ENCODE results near the gene C8G.

Gene C8G

DNA sequence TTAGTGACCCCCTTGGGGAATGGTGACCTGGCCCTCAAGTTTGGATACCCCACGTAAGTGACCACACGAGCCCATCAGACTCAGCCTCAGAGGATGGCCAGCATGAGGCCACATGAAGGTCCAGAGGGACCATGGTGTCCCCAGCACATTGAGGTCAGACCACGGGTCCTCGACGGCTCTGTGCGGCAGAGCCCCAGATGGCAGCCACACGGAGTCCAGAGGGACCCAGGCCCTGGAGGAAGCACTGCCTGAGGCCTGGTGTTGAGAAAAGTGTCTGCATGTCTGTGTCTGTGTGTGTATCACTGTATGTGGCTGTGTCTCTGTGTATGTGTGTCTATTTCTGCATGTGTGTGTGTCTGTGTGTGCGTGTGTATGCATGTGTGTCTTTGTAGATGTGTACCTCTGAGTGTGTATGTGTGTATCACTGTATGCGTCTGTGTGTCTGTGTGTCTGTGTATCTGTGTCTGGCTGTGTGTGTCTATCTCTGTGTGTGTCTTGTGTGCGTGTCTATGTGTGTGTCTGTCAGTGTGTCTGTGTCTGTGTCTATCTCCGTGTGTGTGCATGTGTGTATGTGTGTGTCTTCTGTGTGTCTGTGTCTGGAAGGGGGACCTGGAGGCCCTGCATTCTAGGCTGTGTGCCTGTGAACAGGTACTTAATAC is 38.7 kb downstream of the C8G start:
- no peak overlapping the region for H3K4me3 ChIP-seq (replicated peaks; ENCODE audit: low read depth, low read length)
- H3K36me3 ChIP-seq (ENCODE audit: control insufficient read depth, insufficient read depth, low read length) = no peaks in the 10 kb centered on the region
- no peak for DNase-seq (ENCODE audit: extremely low read depth, insufficient read length)
- H3K27me3 ChIP-seq (replicated peaks; ENCODE audit: control insufficient read depth, insufficient read depth, low read length) = no peaks in the 10 kb centered on the region; the same call in 1 of the 2 replicates
- TF ChIP-seq, protein P1, sequence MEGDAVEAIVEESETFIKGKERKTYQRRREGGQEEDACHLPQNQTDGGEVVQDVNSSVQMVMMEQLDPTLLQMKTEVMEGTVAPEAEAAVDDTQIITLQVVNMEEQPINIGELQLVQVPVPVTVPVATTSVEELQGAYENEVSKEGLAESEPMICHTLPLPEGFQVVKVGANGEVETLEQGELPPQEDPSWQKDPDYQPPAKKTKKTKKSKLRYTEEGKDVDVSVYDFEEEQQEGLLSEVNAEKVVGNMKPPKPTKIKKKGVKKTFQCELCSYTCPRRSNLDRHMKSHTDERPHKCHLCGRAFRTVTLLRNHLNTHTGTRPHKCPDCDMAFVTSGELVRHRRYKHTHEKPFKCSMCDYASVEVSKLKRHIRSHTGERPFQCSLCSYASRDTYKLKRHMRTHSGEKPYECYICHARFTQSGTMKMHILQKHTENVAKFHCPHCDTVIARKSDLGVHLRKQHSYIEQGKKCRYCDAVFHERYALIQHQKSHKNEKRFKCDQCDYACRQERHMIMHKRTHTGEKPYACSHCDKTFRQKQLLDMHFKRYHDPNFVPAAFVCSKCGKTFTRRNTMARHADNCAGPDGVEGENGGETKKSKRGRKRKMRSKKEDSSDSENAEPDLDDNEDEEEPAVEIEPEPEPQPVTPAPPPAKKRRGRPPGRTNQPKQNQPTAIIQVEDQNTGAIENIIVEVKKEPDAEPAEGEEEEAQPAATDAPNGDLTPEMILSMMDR (IDR thresholded peaks at IDR 0.05; ENCODE audit: insufficient read depth, low read length, poor library complexity, severe bottlenecking) = no peak

DNA sequence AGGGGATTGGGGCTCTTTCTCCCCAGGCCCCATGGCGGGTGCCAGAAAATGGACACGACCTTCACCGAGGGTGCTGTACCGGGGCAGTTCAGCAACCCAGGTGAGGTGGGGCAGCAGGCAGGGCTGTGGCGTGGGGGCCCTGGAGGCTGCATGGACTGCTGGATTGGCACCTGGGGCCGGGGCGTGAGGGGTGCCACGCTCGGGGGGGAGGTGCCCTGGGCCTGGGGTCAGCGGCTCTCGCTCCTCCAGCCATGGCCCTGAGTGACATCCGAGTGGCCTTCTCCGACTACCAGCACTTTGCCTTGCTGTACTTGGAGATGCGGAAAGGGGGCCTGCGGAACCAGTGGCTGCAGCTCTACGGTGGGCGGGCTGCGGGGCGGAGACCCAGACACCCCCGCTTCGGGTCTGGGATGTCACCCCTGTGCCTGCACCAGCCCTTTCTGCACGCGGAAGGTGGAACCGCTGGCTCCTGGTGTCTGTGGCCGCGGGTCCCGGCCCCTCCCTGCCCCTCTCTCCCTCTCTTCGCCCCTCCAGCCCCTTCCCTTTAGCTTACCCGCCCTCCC is 39.5 kb downstream of the C8G start:
- H3K27me3 ChIP-seq (replicated peaks; ENCODE audit: control insufficient read depth, insufficient read depth, low read length) = no peaks in the 10 kb centered on the region; the same call in 1 of the 2 replicates
- H3K4me3 ChIP-seq (replicated peaks; ENCODE audit: low read depth, low read length) = no peak overlapping the region
- TF ChIP-seq, protein P1 (IDR thresholded peaks at IDR 0.05; ENCODE audit: insufficient read depth, low read length, poor library complexity, severe bottlenecking) = no peak
- DNase-seq (ENCODE audit: extremely low read depth, insufficient read length) = no peak
- H3K36me3 ChIP-seq (ENCODE audit: control insufficient read depth, insufficient read depth, low read length) = no peaks in the 10 kb centered on the region

DNA sequence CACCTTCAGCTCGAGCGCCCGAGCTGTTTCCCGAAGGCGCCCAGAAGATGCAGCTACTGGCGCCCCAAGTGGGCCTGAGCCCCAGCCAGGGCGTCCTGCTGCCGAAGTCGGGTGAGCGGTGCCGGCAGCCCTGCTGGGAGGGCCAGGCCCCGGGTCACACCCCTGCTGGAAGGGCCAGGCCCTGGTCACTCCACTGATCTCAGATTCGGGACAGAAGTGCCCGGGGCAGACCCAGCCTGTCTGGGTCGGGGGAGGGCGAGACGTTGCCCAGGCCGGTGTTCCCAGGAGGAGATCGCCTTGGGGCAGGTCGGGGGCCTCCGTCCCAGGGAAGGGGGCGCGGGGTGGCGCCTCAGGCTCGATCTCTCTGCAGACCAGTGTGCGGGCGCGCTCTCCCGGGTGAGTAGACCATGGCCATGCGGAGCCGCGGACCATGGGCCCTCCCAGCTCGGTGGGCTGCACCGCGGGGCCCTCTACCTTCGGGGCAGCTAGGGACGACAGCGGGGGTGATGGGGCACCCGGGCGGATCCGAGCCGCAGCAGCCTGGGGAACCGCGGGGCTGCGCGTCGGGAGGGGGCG is 40.1 kb downstream of the C8G start:
- Histone ChIP-seq H3K27me3 (replicated peaks; ENCODE audit: control insufficient read depth, insufficient read depth, low read length) (no peaks in the 10 kb centered on the region; the same call in 1 of the 2 replicates), H3K36me3 (ENCODE audit: control insufficient read depth, insufficient read depth, low read length) (no peaks in the 10 kb centered on the region), H3K4me3 (replicated peaks; ENCODE audit: low read depth, low read length) (no peak overlapping the region)
- no peak for DNase-seq (ENCODE audit: extremely low read depth, insufficient read length)
- TF ChIP-seq, protein P1 (IDR thresholded peaks at IDR 0.05; ENCODE audit: insufficient read depth, low read length, poor library complexity, severe bottlenecking) = no peak

DNA sequence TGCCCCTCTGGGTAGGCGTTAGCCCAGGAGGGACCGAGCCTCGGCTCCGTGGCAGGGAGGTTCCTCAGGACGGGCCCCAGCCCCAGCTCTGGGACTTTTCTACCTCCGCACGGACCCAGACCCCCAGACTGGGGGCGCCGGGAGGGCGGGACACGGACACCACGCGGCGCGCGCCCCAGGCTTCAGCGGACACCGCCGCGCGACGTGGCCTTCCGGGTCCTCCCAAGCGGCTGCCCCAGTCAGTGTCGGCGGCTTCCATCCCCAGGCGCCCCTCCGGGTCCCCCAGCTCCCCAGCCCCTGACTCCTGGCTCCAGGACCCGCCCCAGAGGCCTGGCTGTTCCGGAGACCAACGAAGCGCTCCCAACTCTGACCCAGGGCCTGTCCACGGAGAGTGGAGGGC is 40.8 kb downstream of the C8G start:
- TF ChIP-seq, protein P1 (IDR thresholded peaks at IDR 0.05; ENCODE audit: insufficient read depth, low read length, poor library complexity, severe bottlenecking) = no peak
- no peaks in the 10 kb centered on the region; the same call in 1 of the 2 replicates for H3K27me3 ChIP-seq (replicated peaks; ENCODE audit: control insufficient read depth, insufficient read depth, low read length)
- DNase-seq (ENCODE audit: extremely low read depth, insufficient read length) = no peak
- H3K4me3 ChIP-seq (replicated peaks; ENCODE audit: low read depth, low read length) = no peak overlapping the region
- no peaks in the 10 kb centered on the region for H3K36me3 ChIP-seq (ENCODE audit: control insufficient read depth, insufficient read depth, low read length)

DNA sequence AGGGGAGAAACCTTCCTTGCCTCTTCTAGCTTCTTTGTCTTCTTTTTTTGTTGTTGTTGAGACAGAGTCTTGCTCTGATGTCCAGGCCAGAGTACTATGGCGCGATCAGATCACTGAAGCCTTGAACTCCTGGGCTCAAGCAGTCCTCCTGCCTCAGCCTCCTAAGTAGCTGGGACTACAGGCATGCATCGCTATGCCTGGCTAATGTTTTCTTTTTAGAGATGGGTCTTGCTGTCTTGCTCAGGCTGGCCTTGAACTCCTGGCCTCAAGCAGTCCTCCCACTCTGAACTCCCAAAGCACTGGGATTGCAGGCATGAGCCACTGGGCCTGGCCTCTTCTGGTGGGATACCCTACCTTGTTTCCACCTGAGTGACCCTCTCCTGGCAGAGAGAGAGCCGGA is 43.8 kb downstream of the C8G start:
- Histone ChIP-seq H3K27me3 (replicated peaks; ENCODE audit: control insufficient read depth, insufficient read depth, low read length) (no peaks in the 10 kb centered on the region; the same call in 1 of the 2 replicates), H3K4me3 (replicated peaks; ENCODE audit: low read depth, low read length) (no peak overlapping the region), H3K36me3 (ENCODE audit: control insufficient read depth, insufficient read depth, low read length) (no peaks in the 10 kb centered on the region; the same call in 1 of the 2 replicates)
- TF ChIP-seq, protein P1 (IDR thresholded peaks at IDR 0.05; ENCODE audit: insufficient read depth, low read length, poor library complexity, severe bottlenecking) = no peak
- no peak for DNase-seq (ENCODE audit: extremely low read depth, insufficient read length)
